Measurements from ENCODE around the gene NLGN2. TPM values are rescaled to one million over a fixed set of nuclear protein-coding genes. Genes with fewer than 3 reads are reported as not detected.

NLGN2 gene
- total RNA-seq: 1.3 and 7.6 TPM in 2 replicates

GRCh38 chr17:7407485-7408251 is at the start of gene NLGN2:
TSS of gene NLGN2 (plus strand) at chr17:7407845. CDS start at chr17:7408256, 411 bp downstream.

GRCh38 chr17:7380855-7381683 is 26.6 kb upstream of the NLGN2 start, which contains the start of gene TNK1:
TSS of gene TNK1 (plus strand) at chr17:7381089. CDS start at chr17:7382927, 1,838 bp downstream.

GRCh38 chr17:7394452-7395191 is 13.0 kb upstream of the NLGN2 start, which contains the start of gene PLSCR3:
TSS of gene PLSCR3 (minus strand) at chr17:7394525. CDS start at chr17:7394110, 415 bp downstream.

GRCh38 chr17:7403977-7404736 is 3.5 kb upstream of the NLGN2 start, which contains the start of gene TMEM256:
TSS of gene TMEM256 (minus strand) at chr17:7404097. CDS start at chr17:7404084, 13 bp downstream.

GRCh38 chr17:7419819-7420610 is 12.4 kb downstream of the NLGN2 start, which contains the start of gene SPEM1:
TSS of gene SPEM1 (plus strand) at chr17:7420324. CDS start at chr17:7420385, 61 bp downstream.

GRCh38 chr17:7425316-7425715 is 17.7 kb downstream of the NLGN2 start, which contains the start of gene SPEM2:
TSS of gene SPEM2 (plus strand) at chr17:7425616. CDS start at chr17:7425689, 73 bp downstream.

GRCh38 chr17:7428557-7428956 is 20.9 kb downstream of the NLGN2 start, which contains the start of gene SPEM3:
TSS of gene SPEM3 (plus strand) at chr17:7428857. CDS start at chr17:7428903, 46 bp downstream.

GRCh38 chr17:7439462-7440112 is 31.9 kb downstream of the NLGN2 start, which contains the start of gene FGF11:
TSS of gene FGF11 (plus strand) at chr17:7439512. CDS start at chr17:7439621, 109 bp downstream.

GRCh38 chr17:7444682-7445618 is 37.3 kb downstream of the NLGN2 start, which contains the start of gene CHRNB1:
TSS of gene CHRNB1 (plus strand) at chr17:7445061. CDS start at chr17:7445128, 67 bp downstream.

Other genes starting within 250 kb of the NLGN2 start
- 10.5 and 15.1 TPM in 2 replicates for gene ASGR1, start 228.5 kb upstream of the NLGN2 start, total RNA-seq
- gene DLG4, start 188.0 kb upstream of the NLGN2 start, total RNA-seq: 6.8 and 22.5 TPM in 2 replicates
- gene ACADVL, start 187.9 kb upstream of the NLGN2 start, total RNA-seq: 205 and 264 TPM in 2 replicates
- gene DVL2, start 173.3 kb upstream of the NLGN2 start, total RNA-seq: 32.2 and 53.0 TPM in 2 replicates
- gene PHF23, start 168.4 kb upstream of the NLGN2 start, total RNA-seq: 28.7 and 37.6 TPM in 2 replicates
- 86.0 and 116 TPM in 2 replicates for gene GABARAP, start 165.4 kb upstream of the NLGN2 start, total RNA-seq
- 18.5 and 41.9 TPM in 2 replicates for gene CTDNEP1, start 156.1 kb upstream of the NLGN2 start, total RNA-seq
- gene ELP5, start 155.6 kb upstream of the NLGN2 start, total RNA-seq: 22.4 and 31.6 TPM in 2 replicates
- 0.82 and 8.1 TPM in 2 replicates for gene CLDN7, start 145.4 kb upstream of the NLGN2 start, total RNA-seq
- 0.57 TPM in 1 of 2 replicates, not detected in the other for gene SLC2A4, start 126.1 kb upstream of the NLGN2 start, total RNA-seq
- gene YBX2, start 113.2 kb upstream of the NLGN2 start, total RNA-seq: 0.25 TPM in 1 of 2 replicates, not detected in the other
- gene EIF5A, start 100.2 kb upstream of the NLGN2 start, total RNA-seq: 537 and 632 TPM in 2 replicates
- gene GPS2, start 92.5 kb upstream of the NLGN2 start, total RNA-seq: 28.8 and 30.1 TPM in 2 replicates
- gene NEURL4, start 78.5 kb upstream of the NLGN2 start, total RNA-seq: 10.4 and 31.2 TPM in 2 replicates
- gene ACAP1, start 71.3 kb upstream of the NLGN2 start, total RNA-seq: not detected in 2 replicates
- 1.1 and 2.3 TPM in 2 replicates for gene KCTD11, start 55.7 kb upstream of the NLGN2 start, total RNA-seq
- not detected in 2 replicates for gene TMEM95, start 52.7 kb upstream of the NLGN2 start, total RNA-seq
- gene TNK1, start 26.8 kb upstream of the NLGN2 start, total RNA-seq: 0.49 and 1.6 TPM in 2 replicates
- gene PLSCR3, start 13.3 kb upstream of the NLGN2 start, total RNA-seq: 16.7 and 36.8 TPM in 2 replicates
- gene TMEM256, start 3.7 kb upstream of the NLGN2 start, total RNA-seq: 48.8 and 118 TPM in 2 replicates
- not detected in 2 replicates for gene SPEM1, start 12.5 kb downstream of the NLGN2 start, total RNA-seq
- not detected in 2 replicates for gene SPEM2, start 17.8 kb downstream of the NLGN2 start, total RNA-seq
- gene SPEM3, start 21.0 kb downstream of the NLGN2 start, total RNA-seq: not detected in 2 replicates
- 6.0 and 8.4 TPM in 2 replicates for gene TMEM102, start 27.6 kb downstream of the NLGN2 start, total RNA-seq
- 0.16 and 0.50 TPM in 2 replicates for gene FGF11, start 31.7 kb downstream of the NLGN2 start, total RNA-seq
- 7.6 and 9.4 TPM in 2 replicates for gene CHRNB1, start 37.2 kb downstream of the NLGN2 start, total RNA-seq
- gene ZBTB4, start 71.8 kb downstream of the NLGN2 start, total RNA-seq: 6.3 and 14.2 TPM in 2 replicates
- not detected in 2 replicates for gene SLC35G6, start 73.6 kb downstream of the NLGN2 start, total RNA-seq
- gene POLR2A, start 76.5 kb downstream of the NLGN2 start, total RNA-seq: 76.9 and 161 TPM in 2 replicates
- 7.8 and 17.1 TPM in 2 replicates for gene TNFSF12, start 141.2 kb downstream of the NLGN2 start, total RNA-seq
- gene TNFSF13, start 150.9 kb downstream of the NLGN2 start, total RNA-seq: 0.69 and 0.81 TPM in 2 replicates
- gene SENP3, start 154.1 kb downstream of the NLGN2 start, total RNA-seq: 62.7 and 79.3 TPM in 2 replicates
- 0.65 and 1.1 TPM in 2 replicates for gene CD68, start 171.8 kb downstream of the NLGN2 start, total RNA-seq
- gene MPDU1, start 176.0 kb downstream of the NLGN2 start, total RNA-seq: 57.5 and 91.6 TPM in 2 replicates
- gene SOX15, start 182.2 kb downstream of the NLGN2 start, total RNA-seq: 0.06 and 0.49 TPM in 2 replicates
- 28.2 and 35.0 TPM in 2 replicates for gene FXR2, start 207.1 kb downstream of the NLGN2 start, total RNA-seq
- 26.4 and 27.4 TPM in 2 replicates for gene SAT2, start 220.0 kb downstream of the NLGN2 start, total RNA-seq
- gene SHBG, start 222.3 kb downstream of the NLGN2 start, total RNA-seq: 0.38 TPM in 1 of 2 replicates, not detected in the other
- not detected in 2 replicates for gene ATP1B2, start 243.1 kb downstream of the NLGN2 start, total RNA-seq

Measured in bladder microvascular endothelial cell (primary cell).